ENCODE results near the gene ARRDC5.

DNA sequence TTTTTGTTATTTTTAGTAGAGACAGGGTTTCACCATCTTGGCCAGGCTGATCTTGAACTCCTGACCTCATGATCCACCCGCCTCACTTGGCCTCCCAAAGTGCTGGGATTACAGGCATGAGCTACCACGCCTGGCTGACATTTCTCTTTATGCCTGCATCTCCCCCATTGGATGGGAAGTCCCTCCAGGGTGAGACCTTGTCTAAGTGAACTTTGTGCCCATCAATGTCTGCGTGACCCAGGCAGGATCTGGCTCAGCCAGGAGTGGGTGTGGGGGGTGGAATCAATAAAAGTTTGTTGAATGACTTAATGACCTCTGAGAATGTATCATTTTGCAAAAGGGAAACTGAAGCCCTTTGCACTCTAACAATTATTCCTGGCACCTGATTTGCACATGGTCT lies 1.8 kb upstream of the ARRDC5 start:
- TF ChIP-seq EZH2 (IDR thresholded peaks at IDR 0.05; ENCODE audit: low read length): no peak
- TF ChIP-seq, protein P1, sequence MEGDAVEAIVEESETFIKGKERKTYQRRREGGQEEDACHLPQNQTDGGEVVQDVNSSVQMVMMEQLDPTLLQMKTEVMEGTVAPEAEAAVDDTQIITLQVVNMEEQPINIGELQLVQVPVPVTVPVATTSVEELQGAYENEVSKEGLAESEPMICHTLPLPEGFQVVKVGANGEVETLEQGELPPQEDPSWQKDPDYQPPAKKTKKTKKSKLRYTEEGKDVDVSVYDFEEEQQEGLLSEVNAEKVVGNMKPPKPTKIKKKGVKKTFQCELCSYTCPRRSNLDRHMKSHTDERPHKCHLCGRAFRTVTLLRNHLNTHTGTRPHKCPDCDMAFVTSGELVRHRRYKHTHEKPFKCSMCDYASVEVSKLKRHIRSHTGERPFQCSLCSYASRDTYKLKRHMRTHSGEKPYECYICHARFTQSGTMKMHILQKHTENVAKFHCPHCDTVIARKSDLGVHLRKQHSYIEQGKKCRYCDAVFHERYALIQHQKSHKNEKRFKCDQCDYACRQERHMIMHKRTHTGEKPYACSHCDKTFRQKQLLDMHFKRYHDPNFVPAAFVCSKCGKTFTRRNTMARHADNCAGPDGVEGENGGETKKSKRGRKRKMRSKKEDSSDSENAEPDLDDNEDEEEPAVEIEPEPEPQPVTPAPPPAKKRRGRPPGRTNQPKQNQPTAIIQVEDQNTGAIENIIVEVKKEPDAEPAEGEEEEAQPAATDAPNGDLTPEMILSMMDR (optimal IDR thresholded peaks at IDR 0.05 in 1 of 3, IDR thresholded peaks at IDR 0.05 in 1 of 3, conservative IDR thresholded peaks at IDR 0.05 in 1 of 3; ENCODE audit: extremely low read depth in 1 of 3, insufficient read depth in 2 of 3, low read length in 3 of 3): no peak

Measured in keratinocyte (primary cell).